Astrocyte of the hippocampus (primary cell): ENCODE data around the gene COL4A6.
A peak's percentile ranks its signal among the peaks of the same experiment; 100 is the strongest.

Source experiments
- DNase-seq: peaks from one replicate; pipeline ENCODE4 v3.0.0; 2011; ENCODE audit warnings: low read depth, low spot score

Gene COL4A6

DNA sequence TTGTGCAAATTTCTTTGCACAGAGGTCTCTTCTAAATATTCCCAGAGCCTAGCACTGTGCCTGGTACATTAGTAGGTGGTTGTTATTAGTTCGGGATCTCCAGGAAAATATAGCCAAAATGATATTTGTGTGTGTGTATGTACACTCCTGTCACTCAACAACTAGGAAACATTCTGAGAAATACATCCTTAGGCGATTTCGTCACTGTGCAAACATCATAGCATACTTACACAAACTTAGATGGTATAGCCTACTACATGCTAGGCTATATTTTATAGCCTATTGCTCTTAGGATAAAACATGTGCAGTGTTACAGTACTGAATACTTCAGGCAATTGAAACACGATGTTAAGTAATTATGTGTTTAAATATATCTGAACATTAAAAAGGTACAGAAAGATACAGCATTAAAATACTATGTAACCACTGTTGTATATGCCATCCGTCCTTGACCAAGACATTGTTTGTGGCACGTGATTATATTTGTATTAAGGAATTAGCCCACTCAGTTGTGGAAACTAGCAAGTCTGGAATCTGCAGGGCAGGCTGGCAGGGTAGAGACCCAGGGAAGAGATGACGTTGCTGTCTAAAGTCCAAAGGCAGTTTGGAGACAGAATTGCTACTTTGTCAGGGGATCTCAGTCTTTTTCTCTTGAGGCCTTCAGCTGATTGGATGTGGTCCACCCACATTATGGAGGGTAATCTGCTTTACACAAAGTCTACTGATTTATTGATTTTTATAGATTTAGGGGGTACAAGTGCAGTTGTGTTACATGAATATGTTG lies 106.9 kb downstream of the COL4A6 start:
- no peak for DNase-seq

DNA sequence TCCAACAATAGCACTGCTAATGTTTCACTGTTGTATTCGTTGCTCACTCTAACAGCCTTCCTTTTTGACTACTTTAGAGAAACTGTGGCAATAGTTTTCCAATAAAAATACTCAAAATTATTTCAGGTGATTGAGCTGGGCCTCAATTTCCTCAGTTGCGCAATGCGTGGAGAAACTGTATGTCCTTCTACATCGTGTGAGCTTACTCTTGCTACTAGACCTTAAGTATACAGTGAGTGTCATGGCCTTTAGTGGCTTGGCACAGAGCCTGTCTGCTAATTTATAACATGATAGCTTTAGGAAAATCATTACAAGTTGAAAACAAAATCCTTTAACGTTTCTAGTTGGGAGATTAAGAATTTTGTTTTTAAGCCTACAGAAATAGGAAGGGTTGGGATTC lies 114.5 kb downstream of the COL4A6 start:
- DNase-seq = no peak

DNA sequence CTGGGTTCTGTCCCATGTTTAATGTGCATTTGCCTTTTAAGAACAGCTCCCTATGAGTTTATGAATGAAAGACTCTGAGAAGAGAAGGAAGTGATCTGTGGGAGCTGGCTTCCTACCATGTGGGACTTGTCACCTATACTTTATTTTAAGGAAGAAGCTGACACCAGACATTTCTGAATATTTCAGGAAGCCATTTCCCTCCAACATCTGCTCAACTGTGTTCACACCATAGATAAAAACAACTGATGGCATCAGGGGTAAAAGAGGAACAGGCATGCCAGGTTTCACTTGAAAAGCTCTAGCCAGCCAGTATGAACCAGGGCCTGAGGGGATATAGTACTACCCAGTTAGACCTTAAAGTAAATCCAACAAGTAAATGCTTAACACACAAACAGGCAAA lies 116.0 kb downstream of the COL4A6 start:
- DNase-seq = no peak

DNA sequence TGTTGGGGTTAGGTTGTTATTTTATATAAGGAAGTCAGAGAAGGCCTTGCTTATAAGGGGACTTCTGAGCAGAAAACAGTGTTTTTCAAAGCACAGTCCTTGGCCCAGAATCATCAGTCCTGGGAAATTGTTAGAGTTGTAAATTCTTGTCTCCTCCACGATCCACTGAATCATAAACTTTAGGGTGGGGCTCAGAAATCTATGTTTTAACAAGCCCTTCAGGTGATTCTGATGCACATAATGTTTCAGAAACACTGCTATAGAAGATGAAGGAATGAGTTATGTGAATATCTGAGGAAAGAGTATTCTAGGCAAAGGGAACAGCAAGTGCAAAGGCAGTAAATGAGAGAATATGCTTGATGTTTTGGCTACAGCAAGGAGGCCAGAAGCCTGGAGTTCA lies 121.8 kb downstream of the COL4A6 start:
- DNase-seq = no peak

DNA sequence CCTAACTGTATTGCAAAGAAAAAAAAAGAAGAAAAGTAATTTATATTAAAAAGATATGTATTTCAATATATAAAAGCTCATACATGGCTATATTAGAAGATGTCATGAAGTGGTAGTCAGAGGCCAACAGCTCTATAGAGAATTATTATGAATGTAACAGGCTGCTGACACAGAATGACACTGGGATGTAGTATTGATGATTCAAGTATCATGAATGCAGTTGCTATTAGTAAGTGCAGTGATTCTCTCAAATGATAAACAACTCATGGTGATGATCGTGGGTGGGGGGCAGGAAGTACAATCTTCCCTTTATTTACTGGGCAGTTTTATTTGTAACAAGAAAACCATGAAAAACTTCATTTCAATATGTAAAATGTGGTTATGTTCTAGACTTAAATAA lies 124.6 kb downstream of the COL4A6 start:
- DNase-seq = no peak

- DNase-seq = peak; percentile 73
Measured at GRCh38 chrX:108312957-108313356, 125.3 kb downstream of the COL4A6 start.

- peak; percentile 10 for DNase-seq
Measured at GRCh38 chrX:108312011-108312410, 126.2 kb downstream of the COL4A6 start.

- DNase-seq = no peak
Measured at GRCh38 chrX:108310506-108310905, 127.7 kb downstream of the COL4A6 start.

- DNase-seq = peak; percentile 54
Measured at GRCh38 chrX:108309144-108309543, 129.1 kb downstream of the COL4A6 start.

DNA sequence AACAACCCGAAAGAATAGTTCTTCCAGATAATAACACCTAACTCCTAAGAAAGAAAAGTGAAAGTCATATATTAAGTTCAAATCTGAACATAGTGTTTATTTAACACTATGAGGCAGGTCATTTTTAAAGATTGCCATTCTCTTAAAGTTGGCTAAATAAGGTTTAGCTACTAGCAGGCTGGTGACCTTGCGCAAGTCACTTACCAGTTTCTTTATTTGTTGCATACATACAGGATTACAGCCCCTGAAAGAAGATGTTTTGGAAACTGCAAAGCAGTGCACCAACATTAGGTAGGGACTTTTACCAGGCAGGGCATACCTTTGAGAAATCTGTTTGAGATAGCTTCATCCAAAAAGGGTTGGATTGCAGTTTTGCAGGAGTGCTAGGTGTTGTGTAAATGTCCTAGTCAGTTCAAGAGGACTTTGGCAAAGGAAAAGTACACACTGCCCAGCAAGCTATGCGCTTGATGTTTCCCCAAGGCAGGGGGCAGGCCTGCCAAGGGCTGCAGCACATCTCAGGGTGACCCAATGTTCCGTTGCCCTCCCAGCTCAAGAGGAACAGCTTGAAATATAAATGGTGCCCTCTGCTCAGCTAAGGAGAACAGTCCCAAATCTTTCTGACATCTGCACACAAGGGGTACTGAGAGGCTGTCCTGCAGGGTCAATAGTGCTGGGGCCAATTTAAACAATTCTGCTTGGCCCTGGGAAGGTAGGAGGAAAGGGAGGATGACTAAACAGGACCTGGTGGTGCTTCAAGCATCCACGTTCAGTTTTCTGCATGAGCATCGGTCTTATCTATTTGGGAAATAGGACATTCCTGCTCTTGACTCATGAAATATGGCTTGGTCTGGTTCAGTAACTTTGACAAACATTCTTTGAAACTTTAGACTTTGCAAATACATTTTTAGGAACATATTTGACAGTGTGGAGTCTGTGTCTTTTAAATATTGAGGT lies 130.8 kb downstream of the COL4A6 start:
- DNase-seq = no peak

GRCh38 chrX:108306086-108306485 lies 132.1 kb downstream of the COL4A6 start:
- DNase-seq = no peak

- no peak for DNase-seq
Measured at GRCh38 chrX:108304757-108305156, 133.5 kb downstream of the COL4A6 start.

DNA sequence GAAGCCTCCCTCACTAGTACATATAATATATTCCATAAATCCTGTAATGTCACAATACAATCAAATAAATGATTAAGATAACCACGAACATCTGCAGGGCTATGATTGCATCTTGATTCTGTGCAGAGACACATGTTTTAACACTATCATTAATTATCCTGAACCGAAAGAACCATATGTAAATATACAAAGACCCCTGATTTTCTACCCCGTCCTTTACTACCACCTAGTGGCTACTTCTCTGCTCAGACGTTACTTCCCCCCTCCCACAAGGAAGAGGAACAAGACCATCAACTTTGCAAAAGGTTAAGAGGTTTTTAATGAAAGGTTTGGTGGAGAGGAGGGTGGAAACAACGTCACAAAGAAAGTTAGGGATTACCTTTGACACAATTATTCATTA lies 134.0 kb downstream of the COL4A6 start:
- DNase-seq = peak; percentile 31

DNA sequence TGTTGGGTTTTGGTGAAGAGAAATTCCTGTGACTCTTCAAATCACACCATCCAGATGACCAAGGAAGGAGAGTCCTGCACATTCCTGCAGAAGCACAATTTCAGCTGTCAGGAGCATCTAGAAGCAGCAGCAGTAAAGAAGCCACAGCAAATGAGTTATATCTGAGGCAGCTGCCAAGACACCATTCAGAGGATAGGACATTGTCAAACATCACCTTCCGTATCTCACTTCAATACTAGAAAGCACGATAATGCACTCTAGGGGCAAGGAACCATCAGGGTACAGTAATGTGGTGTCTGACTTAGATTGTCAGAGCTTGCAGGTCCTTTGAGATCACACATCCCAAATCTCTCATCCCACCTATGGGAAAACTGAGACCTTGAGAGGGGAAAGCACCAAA lies 134.5 kb downstream of the COL4A6 start:
- no peak for DNase-seq

DNA sequence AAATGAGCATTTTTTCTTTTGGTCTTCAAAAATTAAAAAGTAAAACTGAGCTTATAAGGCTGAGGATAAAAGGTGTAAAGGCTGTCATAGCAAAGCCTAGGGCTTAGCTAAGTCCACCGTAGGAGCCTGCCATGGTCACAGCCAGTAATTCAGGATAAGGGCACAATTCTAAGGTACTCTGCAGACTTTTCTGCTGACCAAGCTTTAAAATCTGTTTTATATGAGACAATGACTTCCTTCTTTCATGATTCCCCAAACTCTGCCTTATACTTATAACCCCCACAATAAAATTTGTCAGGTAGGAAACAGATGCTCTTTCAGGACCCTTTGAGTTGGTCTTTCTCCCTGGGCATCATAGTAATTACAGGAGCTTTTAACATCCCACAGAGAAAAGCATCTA lies 138.5 kb downstream of the COL4A6 start:
- DNase-seq = no peak

GRCh38 chrX:108299101-108299591 lies 139.1 kb downstream of the COL4A6 start:
- DNase-seq = peak; percentile 54

DNA sequence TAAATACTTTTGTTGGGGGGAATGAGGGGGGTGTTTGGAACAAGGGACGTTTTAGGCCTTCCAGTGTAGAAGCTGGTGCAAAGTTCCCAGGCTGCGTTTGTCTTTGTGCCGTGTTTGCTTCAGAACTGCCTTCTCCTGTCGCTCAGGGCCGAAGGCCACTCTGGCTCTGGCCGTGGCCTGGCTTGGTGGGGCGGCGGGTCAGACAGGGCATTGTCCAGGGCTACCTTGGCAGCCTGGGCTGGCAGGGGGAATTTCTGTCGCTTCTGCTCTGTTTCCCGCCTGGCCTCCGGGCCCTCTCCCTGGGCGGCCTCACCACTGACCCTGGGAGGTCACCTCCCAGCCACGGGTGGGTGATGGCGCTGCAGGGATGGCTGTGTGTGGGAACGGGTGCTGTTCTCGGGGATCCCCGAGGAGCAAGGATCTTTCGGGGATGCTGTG lies 140.0 kb downstream of the COL4A6 start:
- DNase-seq = no peak

DNA sequence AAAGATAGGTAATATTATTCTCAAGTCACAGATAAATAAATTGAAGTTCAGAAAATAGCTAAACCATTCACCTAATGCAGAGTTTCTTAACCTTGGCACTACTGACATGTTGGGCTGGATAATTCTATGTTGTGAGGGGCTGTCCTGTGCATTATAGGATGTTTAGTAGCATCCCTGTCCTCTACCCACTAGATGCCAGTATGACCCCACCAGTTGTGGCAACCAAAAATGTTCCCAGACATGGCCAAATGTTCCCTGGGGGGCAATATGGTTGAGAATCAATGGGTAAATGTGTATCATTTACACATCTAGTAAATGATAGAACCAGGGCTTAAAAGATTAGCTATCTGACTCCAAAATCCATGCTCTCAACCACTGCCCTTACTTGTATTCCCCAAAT lies 140.9 kb downstream of the COL4A6 start:
- DNase-seq = no peak

GRCh38 chrX:108292053-108292452 lies 146.2 kb downstream of the COL4A6 start:
- no peak for DNase-seq

DNA sequence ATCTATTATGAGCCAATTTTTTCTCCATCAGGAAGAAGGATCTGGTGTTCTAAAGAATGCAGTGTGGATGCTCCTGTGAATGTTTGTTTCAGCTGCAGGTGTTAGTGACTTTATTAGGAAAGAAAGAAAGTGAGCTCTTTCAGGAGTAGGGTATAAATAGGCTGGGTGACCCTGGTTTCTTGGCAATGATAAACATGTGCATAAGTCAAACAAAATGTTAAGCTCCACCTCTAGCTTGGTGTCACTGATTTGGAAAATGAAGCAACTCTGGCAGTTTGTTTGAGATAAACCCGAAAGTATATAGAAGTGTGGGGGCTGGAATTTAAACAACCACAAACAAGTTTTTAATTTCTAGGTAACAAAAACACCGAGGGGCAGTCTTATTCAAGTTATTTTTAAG lies 152.3 kb downstream of the COL4A6 start:
- no peak for DNase-seq

DNA sequence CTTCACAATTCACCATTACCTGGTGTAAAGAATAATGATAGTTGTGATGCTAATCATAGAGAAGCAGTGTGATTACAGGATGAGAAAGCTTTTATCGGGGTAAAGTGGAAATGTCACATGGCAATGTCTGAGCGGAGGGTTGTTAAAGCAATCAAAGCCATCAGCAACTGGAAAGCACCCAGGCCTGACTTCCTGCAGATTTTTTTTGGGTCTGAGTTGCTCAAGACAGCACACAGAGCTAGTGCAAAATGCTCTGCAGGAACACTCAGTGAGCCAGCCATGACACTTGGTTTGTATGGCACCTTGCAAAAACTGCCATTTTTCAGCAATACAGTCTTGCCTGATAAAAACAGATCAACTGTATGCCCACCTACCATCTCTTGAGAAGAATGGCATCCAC lies 152.9 kb downstream of the COL4A6 start:
- DNase-seq = no peak

DNA sequence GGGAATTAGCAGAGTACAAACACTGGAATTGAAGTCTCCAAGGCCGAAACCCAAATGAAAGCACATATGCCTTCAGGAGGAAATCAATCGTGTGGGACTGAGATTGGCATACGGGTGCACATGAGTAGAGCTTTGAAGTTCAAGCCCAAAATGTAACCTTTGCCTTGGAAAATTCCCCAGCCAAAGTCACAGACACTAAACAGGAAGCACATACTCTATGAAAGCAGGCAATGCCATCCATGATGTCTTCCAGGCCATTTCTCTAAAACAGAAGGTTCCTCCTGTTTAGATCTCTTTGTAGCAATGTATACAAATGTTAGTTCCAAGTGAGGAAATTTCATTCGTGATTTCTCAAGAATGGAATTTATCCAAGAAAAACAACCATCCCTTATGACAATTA lies 162.5 kb downstream of the COL4A6 start:
- no peak for DNase-seq

GRCh38 chrX:108271397-108271787 lies 166.8 kb downstream of the COL4A6 start:
- DNase-seq = no peak
